ENCODE results near the gene ZMYM1. TPM values are rescaled to one million over a fixed set of nuclear protein-coding genes. Genes with fewer than 3 reads are reported as not detected.

ZMYM1 gene
- total RNA-seq, 1 donor from 2014 or later, result 12.1 TPM

DNA sequence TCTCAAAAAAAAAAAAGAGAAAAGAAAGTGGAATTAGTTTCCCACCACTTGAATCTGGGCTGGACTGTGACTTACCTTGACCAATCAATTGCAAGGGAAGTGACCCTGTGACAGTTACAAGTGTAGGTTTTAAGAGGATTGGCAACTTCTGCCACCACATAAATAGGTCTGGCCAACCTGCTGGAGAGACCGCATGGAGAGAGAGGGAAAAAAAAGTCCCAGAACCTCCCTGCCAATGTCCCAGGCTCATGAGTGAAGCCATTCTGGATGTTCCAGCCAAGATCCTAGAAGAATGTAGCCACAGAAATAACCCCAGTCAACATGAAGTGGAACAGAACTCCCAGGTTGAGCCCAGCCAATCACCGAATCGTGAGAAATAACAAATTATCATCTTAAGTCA, 35.7 kb upstream of the ZMYM1 start:
- H3K4me1 Mint-ChIP-seq (ENCODE audit: low read depth, unreplicated experiment), result no peaks in the 10 kb centered on the region
- TF ChIP-seq, protein P1, sequence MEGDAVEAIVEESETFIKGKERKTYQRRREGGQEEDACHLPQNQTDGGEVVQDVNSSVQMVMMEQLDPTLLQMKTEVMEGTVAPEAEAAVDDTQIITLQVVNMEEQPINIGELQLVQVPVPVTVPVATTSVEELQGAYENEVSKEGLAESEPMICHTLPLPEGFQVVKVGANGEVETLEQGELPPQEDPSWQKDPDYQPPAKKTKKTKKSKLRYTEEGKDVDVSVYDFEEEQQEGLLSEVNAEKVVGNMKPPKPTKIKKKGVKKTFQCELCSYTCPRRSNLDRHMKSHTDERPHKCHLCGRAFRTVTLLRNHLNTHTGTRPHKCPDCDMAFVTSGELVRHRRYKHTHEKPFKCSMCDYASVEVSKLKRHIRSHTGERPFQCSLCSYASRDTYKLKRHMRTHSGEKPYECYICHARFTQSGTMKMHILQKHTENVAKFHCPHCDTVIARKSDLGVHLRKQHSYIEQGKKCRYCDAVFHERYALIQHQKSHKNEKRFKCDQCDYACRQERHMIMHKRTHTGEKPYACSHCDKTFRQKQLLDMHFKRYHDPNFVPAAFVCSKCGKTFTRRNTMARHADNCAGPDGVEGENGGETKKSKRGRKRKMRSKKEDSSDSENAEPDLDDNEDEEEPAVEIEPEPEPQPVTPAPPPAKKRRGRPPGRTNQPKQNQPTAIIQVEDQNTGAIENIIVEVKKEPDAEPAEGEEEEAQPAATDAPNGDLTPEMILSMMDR (IDR thresholded peaks at IDR 0.05; ENCODE audit: partially characterized antibody, unreplicated experiment), result no peak
- no peaks in the 10 kb centered on the region for H3K27me3 Mint-ChIP-seq (ENCODE audit: unreplicated experiment)
- no peak overlapping the region for H3K4me3 Mint-ChIP-seq (ENCODE audit: unreplicated experiment)
- H3K27ac Mint-ChIP-seq (ENCODE audit: unreplicated experiment), result no peak overlapping the region
- H3K9me3 Mint-ChIP-seq (ENCODE audit: unreplicated experiment), result no peaks in the 10 kb centered on the region
- DNase-seq, result no peak
- no peaks in the 10 kb centered on the region for H3K36me3 Mint-ChIP-seq (ENCODE audit: unreplicated experiment)

- no peaks in the 10 kb centered on the region for H3K27me3 Mint-ChIP-seq (ENCODE audit: unreplicated experiment)
- no peaks in the 10 kb centered on the region for H3K4me1 Mint-ChIP-seq (ENCODE audit: low read depth, unreplicated experiment)
- no peak overlapping the region for H3K27ac Mint-ChIP-seq (ENCODE audit: unreplicated experiment)
- H3K4me3 Mint-ChIP-seq (ENCODE audit: unreplicated experiment), result no peak overlapping the region
- H3K36me3 Mint-ChIP-seq (ENCODE audit: unreplicated experiment), result no peaks in the 10 kb centered on the region
- TF ChIP-seq, protein P1 (IDR thresholded peaks at IDR 0.05; ENCODE audit: partially characterized antibody, unreplicated experiment), result no peak
- no peak for DNase-seq
- H3K9me3 Mint-ChIP-seq (ENCODE audit: unreplicated experiment), result no peaks in the 10 kb centered on the region
Measured at GRCh38 chr1:35044431-35044830, 34.8 kb upstream of the ZMYM1 start.

GRCh38 chr1:35046730-35047129, 32.5 kb upstream of the ZMYM1 start:
- H3K4me1 Mint-ChIP-seq (ENCODE audit: low read depth, unreplicated experiment), result no peaks in the 10 kb centered on the region
- no peak for DNase-seq
- TF ChIP-seq, protein P1 (IDR thresholded peaks at IDR 0.05; ENCODE audit: partially characterized antibody, unreplicated experiment), result no peak
- H3K4me3 Mint-ChIP-seq (ENCODE audit: unreplicated experiment), result no peak overlapping the region
- H3K36me3 Mint-ChIP-seq (ENCODE audit: unreplicated experiment), result peaks cover 4% of the 10 kb centered on the region
- H3K27me3 Mint-ChIP-seq (ENCODE audit: unreplicated experiment), result no peaks in the 10 kb centered on the region
- no peaks in the 10 kb centered on the region for H3K9me3 Mint-ChIP-seq (ENCODE audit: unreplicated experiment)
- no peak overlapping the region for H3K27ac Mint-ChIP-seq (ENCODE audit: unreplicated experiment)

- TF ChIP-seq, protein P1 (IDR thresholded peaks at IDR 0.05; ENCODE audit: partially characterized antibody, unreplicated experiment), result no peak
- no peaks in the 10 kb centered on the region for H3K4me1 Mint-ChIP-seq (ENCODE audit: low read depth, unreplicated experiment)
- no peak overlapping the region for H3K27ac Mint-ChIP-seq (ENCODE audit: unreplicated experiment)
- H3K27me3 Mint-ChIP-seq (ENCODE audit: unreplicated experiment), result no peaks in the 10 kb centered on the region
- H3K36me3 Mint-ChIP-seq (ENCODE audit: unreplicated experiment), result peaks cover 4% of the 10 kb centered on the region
- no peaks in the 10 kb centered on the region for H3K9me3 Mint-ChIP-seq (ENCODE audit: unreplicated experiment)
- no peak overlapping the region for H3K4me3 Mint-ChIP-seq (ENCODE audit: unreplicated experiment)
- DNase-seq, result no peak
Measured at GRCh38 chr1:35047188-35047858, 31.9 kb upstream of the ZMYM1 start.

- H3K4me1 Mint-ChIP-seq (ENCODE audit: low read depth, unreplicated experiment), result no peaks in the 10 kb centered on the region
- no peaks in the 10 kb centered on the region for H3K27me3 Mint-ChIP-seq (ENCODE audit: unreplicated experiment)
- peaks cover 4% of the 10 kb centered on the region for H3K36me3 Mint-ChIP-seq (ENCODE audit: unreplicated experiment)
- DNase-seq, result no peak
- no peak overlapping the region for H3K4me3 Mint-ChIP-seq (ENCODE audit: unreplicated experiment)
- TF ChIP-seq, protein P1 (IDR thresholded peaks at IDR 0.05; ENCODE audit: partially characterized antibody, unreplicated experiment), result no peak
- no peaks in the 10 kb centered on the region for H3K9me3 Mint-ChIP-seq (ENCODE audit: unreplicated experiment)
- H3K27ac Mint-ChIP-seq (ENCODE audit: unreplicated experiment), result no peak overlapping the region
Measured at GRCh38 chr1:35049116-35049515, 30.1 kb upstream of the ZMYM1 start.
